WTC11 (cell line): ENCODE data around the gene ERBB2. TPM values are rescaled to one million over a fixed set of nuclear protein-coding genes. Genes with fewer than 3 reads are reported as not detected.

Experiments used
- ATF2 ChIP-seq: sonication (generic); formaldehyde crosslinking; IDR thresholded peaks from 2 replicates; pipeline ENCODE4 v1.8.1; 2022; ENCODE audit warnings: low read depth, missing genetic modification reagents, borderline replicate concordance
- CBFB ChIP-seq: sonication (generic); formaldehyde crosslinking; IDR thresholded peaks from 2 replicates; pipeline ENCODE4 v1.8.1; 2022; ENCODE audit warnings: mild to moderate bottlenecking, low read depth, missing genetic modification reagents
- CDX4 ChIP-seq: fragments of 250-450 bp; sonication (Bioruptor Pico); IDR thresholded peaks from 2 replicates; pipeline ENCODE4 v1.9.0; 2021; ENCODE audit warnings: moderate library complexity, mild to moderate bottlenecking, inconsistent platforms, borderline replicate concordance
- EMX1 ChIP-seq: fragments of 250-450 bp; sonication (Bioruptor Pico); IDR thresholded peaks from 2 replicates; pipeline ENCODE4 v1.8.0; 2021; ENCODE audit warnings: mild to moderate bottlenecking
- FOXK1 ChIP-seq: sonication (generic); formaldehyde crosslinking; IDR thresholded peaks from 2 replicates; pipeline ENCODE4 v1.8.0; 2022; ENCODE audit warnings: mild to moderate bottlenecking, moderate library complexity, missing genetic modification reagents
- GABPB1 ChIP-seq: sonication (generic); formaldehyde crosslinking; IDR thresholded peaks from 2 replicates; pipeline ENCODE4 v1.8.1; 2023; ENCODE audit warnings: mild to moderate bottlenecking, missing genetic modification reagents
- GRHL2 ChIP-seq: fragments of 250-450 bp; sonication (Bioruptor Pico); IDR thresholded peaks from 2 replicates; pipeline ENCODE4 v1.8.0; 2022; ENCODE audit warnings: mild to moderate bottlenecking, moderate library complexity; ENCODE audit not compliant: insufficient replicate concordance, severe bottlenecking
- HMGA2 ChIP-seq: fragments of 250-450 bp; sonication (Bioruptor Pico); IDR thresholded peaks from 2 replicates; pipeline ENCODE4 v1.4.0; 2021; ENCODE audit warnings: mild to moderate bottlenecking, moderate library complexity
- IRF1 ChIP-seq: sonication (generic); formaldehyde crosslinking; IDR thresholded peaks from 2 replicates; pipeline ENCODE4 v1.8.0; 2023; ENCODE audit warnings: missing genetic modification reagents
- IRF2 ChIP-seq: sonication (generic); formaldehyde crosslinking; IDR thresholded peaks from 2 replicates; pipeline ENCODE4 v1.8.0; 2022; ENCODE audit warnings: low read depth, missing genetic modification reagents, borderline replicate concordance
- KAT7 ChIP-seq: sonication (generic); formaldehyde crosslinking; IDR thresholded peaks from 2 replicates; pipeline ENCODE4 v1.8.1; 2023; ENCODE audit warnings: missing genetic modification reagents, mild to moderate bottlenecking, borderline replicate concordance
- MYBL2 ChIP-seq: sonication (generic); formaldehyde crosslinking; IDR thresholded peaks from 2 replicates; pipeline ENCODE4 v1.8.1; 2023; ENCODE audit warnings: mild to moderate bottlenecking, moderate library complexity, missing genetic modification reagents
- NFE2L1 ChIP-seq: sonication (generic); formaldehyde crosslinking; IDR thresholded peaks from 2 replicates; pipeline ENCODE4 v1.8.1; 2023; ENCODE audit warnings: missing genetic modification reagents
- NFYB ChIP-seq: sonication (generic); formaldehyde crosslinking; conservative IDR thresholded peaks from 2 replicates; pipeline ENCODE4 v1.8.0; 2022; ENCODE audit warnings: low read depth, missing genetic modification reagents
- NR3C1 ChIP-seq: sonication (generic); formaldehyde crosslinking; conservative IDR thresholded peaks from 2 replicates; pipeline ENCODE4 v1.8.1; 2023; ENCODE audit warnings: low read depth, mild to moderate bottlenecking, missing genetic modification reagents
- OVOL2 ChIP-seq: fragments of 250-450 bp; sonication (Bioruptor Pico); IDR thresholded peaks from 2 replicates; pipeline ENCODE4 v1.9.0; 2021; ENCODE audit warnings: mild to moderate bottlenecking, borderline replicate concordance
- RELA ChIP-seq: sonication (generic); formaldehyde crosslinking; IDR thresholded peaks from 2 replicates; pipeline ENCODE4 v1.8.1; 2022; ENCODE audit warnings: missing genetic modification reagents, mild to moderate bottlenecking, borderline replicate concordance
- SMAD3 ChIP-seq: sonication (generic); formaldehyde crosslinking; IDR thresholded peaks from 2 replicates; pipeline ENCODE4 v1.8.0; 2022; ENCODE audit warnings: missing genetic modification reagents, mild to moderate bottlenecking, borderline replicate concordance
- TCF7 ChIP-seq: sonication (generic); formaldehyde crosslinking; IDR thresholded peaks from 2 replicates; pipeline ENCODE4 v1.8.0; 2022; ENCODE audit warnings: mild to moderate bottlenecking, low read depth, missing genetic modification reagents, moderate library complexity
- TP53 ChIP-seq: sonication (generic); formaldehyde crosslinking; IDR thresholded peaks from 2 replicates; pipeline ENCODE4 v1.8.1; 2023; ENCODE audit warnings: mild to moderate bottlenecking, missing genetic modification reagents
- USF2 ChIP-seq: sonication (generic); formaldehyde crosslinking; IDR thresholded peaks from 2 replicates; pipeline ENCODE4 v1.8.1; 2023; ENCODE audit warnings: mild to moderate bottlenecking, missing genetic modification reagents, moderate library complexity
- ZBTB21 ChIP-seq: sonication (generic); formaldehyde crosslinking; IDR thresholded peaks from 2 replicates; pipeline ENCODE4 v1.8.1; 2023; ENCODE audit warnings: mild to moderate bottlenecking, missing genetic modification reagents, borderline replicate concordance
- ZNF232 ChIP-seq: sonication (generic); formaldehyde crosslinking; IDR thresholded peaks from 2 replicates; pipeline ENCODE4 v1.8.0; 2022; ENCODE audit warnings: mild to moderate bottlenecking, missing genetic modification reagents
- ZNF317 ChIP-seq: sonication (generic); formaldehyde crosslinking; IDR thresholded peaks from 2 replicates; pipeline ENCODE4 v1.8.1; 2023; ENCODE audit warnings: low read depth, mild to moderate bottlenecking, moderate library complexity, missing genetic modification reagents, borderline replicate concordance
- ZNF671 ChIP-seq: fragments of 250-450 bp; sonication (Bioruptor Pico); IDR thresholded peaks from 2 replicates; pipeline ENCODE4 v1.8.0; 2021; ENCODE audit warnings: mild to moderate bottlenecking
- total RNA-seq: library from RNA; stranded (reverse); gene quantifications from 3 replicates; pipeline ENCODE4 v1.2.3, GENCODE V29; 2021
- TF ChIP-seq, protein P1 (sequence below): sonication (generic); formaldehyde crosslinking; IDR thresholded peaks from 2 replicates; pipeline ENCODE4 v1.8.1; 2023; ENCODE audit warnings: mild to moderate bottlenecking, missing genetic modification reagents, moderate library complexity
- TF ChIP-seq, protein P2 (sequence below): sonication (generic); formaldehyde crosslinking; IDR thresholded peaks from 2 replicates; pipeline ENCODE4 v1.8.0; 2023; ENCODE audit warnings: missing genetic modification reagents, mild to moderate bottlenecking, borderline replicate concordance
- TF ChIP-seq, protein P3 (sequence below): fragments of 250-450 bp; sonication (Bioruptor Pico); IDR thresholded peaks from 2 replicates; pipeline ENCODE4 v1.8.0; 2021; ENCODE audit warnings: mild to moderate bottlenecking

ERBB2 gene
- total RNA-seq, 1 experiment from 2014 or later = 209 TPM

- TF ChIP-seq ZNF317 = no peak
- no peak for TF ChIP-seq OVOL2
- TF ChIP-seq ATF2 = no peak
- no peak for TF ChIP-seq MYBL2 (CRISPR knock-in tag)
- 0 out of 2 replicates have a peak, but pooled peaks have one; percentile 27 for TF ChIP-seq ZBTB21
- TF ChIP-seq HMGA2 = no peak
- TF ChIP-seq, protein P1, sequence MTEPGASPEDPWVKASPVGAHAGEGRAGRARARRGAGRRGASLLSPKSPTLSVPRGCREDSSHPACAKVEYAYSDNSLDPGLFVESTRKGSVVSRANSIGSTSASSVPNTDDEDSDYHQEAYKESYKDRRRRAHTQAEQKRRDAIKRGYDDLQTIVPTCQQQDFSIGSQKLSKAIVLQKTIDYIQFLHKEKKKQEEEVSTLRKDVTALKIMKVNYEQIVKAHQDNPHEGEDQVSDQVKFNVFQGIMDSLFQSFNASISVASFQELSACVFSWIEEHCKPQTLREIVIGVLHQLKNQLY (CRISPR knock-in tag) = 0 out of 2 replicates have a peak, but pooled peaks have one; percentile 40
- no peak for TF ChIP-seq GRHL2
- 0 out of 2 replicates have a peak, but pooled peaks have one; percentile 16 for TF ChIP-seq USF2 (CRISPR knock-in tag)
- no peak; the same call in 1 of the 2 replicates for TF ChIP-seq NFE2L1
- no peak for TF ChIP-seq CBFB
- TF ChIP-seq TCF7 = no peak
- TF ChIP-seq TP53 (CRISPR knock-in tag) = no peak
- no peak for TF ChIP-seq NFYB
- TF ChIP-seq, protein P2, sequence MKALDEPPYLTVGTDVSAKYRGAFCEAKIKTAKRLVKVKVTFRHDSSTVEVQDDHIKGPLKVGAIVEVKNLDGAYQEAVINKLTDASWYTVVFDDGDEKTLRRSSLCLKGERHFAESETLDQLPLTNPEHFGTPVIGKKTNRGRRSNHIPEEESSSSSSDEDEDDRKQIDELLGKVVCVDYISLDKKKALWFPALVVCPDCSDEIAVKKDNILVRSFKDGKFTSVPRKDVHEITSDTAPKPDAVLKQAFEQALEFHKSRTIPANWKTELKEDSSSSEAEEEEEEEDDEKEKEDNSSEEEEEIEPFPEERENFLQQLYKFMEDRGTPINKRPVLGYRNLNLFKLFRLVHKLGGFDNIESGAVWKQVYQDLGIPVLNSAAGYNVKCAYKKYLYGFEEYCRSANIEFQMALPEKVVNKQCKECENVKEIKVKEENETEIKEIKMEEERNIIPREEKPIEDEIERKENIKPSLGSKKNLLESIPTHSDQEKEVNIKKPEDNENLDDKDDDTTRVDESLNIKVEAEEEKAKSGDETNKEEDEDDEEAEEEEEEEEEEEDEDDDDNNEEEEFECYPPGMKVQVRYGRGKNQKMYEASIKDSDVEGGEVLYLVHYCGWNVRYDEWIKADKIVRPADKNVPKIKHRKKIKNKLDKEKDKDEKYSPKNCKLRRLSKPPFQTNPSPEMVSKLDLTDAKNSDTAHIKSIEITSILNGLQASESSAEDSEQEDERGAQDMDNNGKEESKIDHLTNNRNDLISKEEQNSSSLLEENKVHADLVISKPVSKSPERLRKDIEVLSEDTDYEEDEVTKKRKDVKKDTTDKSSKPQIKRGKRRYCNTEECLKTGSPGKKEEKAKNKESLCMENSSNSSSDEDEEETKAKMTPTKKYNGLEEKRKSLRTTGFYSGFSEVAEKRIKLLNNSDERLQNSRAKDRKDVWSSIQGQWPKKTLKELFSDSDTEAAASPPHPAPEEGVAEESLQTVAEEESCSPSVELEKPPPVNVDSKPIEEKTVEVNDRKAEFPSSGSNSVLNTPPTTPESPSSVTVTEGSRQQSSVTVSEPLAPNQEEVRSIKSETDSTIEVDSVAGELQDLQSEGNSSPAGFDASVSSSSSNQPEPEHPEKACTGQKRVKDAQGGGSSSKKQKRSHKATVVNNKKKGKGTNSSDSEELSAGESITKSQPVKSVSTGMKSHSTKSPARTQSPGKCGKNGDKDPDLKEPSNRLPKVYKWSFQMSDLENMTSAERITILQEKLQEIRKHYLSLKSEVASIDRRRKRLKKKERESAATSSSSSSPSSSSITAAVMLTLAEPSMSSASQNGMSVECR (CRISPR knock-in tag) = no peak
- TF ChIP-seq ZNF671 (CRISPR knock-in tag) = no peak
- TF ChIP-seq EMX1 (CRISPR knock-in tag) = no peak
- TF ChIP-seq NR3C1 (CRISPR knock-in tag) = no peak
- TF ChIP-seq RELA = no peak
- 0 out of 2 replicates have a peak, but pooled peaks have one; percentile 50 for TF ChIP-seq KAT7
- TF ChIP-seq GABPB1 = peak; percentile 72; the same call in 1 of the 2 replicates
- TF ChIP-seq FOXK1 = peak; percentile 41; the same call in 1 of the 2 replicates
- no peak for TF ChIP-seq ZNF232 (CRISPR knock-in tag)
- 0 out of 2 replicates have a peak, but pooled peaks have one; percentile 46 for TF ChIP-seq IRF1
- TF ChIP-seq SMAD3 (CRISPR knock-in tag) = no peak
- no peak for TF ChIP-seq IRF2 (CRISPR knock-in tag)
- TF ChIP-seq CDX4 (CRISPR knock-in tag) = no peak
- TF ChIP-seq, protein P3, sequence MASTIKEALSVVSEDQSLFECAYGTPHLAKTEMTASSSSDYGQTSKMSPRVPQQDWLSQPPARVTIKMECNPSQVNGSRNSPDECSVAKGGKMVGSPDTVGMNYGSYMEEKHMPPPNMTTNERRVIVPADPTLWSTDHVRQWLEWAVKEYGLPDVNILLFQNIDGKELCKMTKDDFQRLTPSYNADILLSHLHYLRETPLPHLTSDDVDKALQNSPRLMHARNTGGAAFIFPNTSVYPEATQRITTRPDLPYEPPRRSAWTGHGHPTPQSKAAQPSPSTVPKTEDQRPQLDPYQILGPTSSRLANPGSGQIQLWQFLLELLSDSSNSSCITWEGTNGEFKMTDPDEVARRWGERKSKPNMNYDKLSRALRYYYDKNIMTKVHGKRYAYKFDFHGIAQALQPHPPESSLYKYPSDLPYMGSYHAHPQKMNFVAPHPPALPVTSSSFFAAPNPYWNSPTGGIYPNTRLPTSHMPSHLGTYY (CRISPR knock-in tag) = no peak
These were observed 31.6 kb upstream of the ERBB2 start, which contains the start of gene PNMT (continued) for GRCh38 chr17:39667945-39668924.
